Glutamatergic neuron (in vitro differentiated cells): ENCODE measurements around the gene RAB5IF. TPM values are rescaled to one million over a fixed set of nuclear protein-coding genes. Genes with fewer than 3 reads are reported as not detected.

Experiments used
- DNase-seq: peaks from one replicate; pipeline ENCODE4 v3.0.0; 2022
- H3K27ac Mint-ChIP-seq: one replicate; pipeline ENCODE4 v1.8.0; 2020; ENCODE audit warnings: mild to moderate bottlenecking, mixed read lengths, inconsistent platforms; ENCODE audit not compliant: unreplicated experiment
- H3K27me3 Mint-ChIP-seq: one replicate; pipeline ENCODE4 v1.8.0; 2020; ENCODE audit warnings: mild to moderate bottlenecking, moderate library complexity, mixed read lengths, inconsistent platforms; ENCODE audit not compliant: unreplicated experiment
- H3K36me3 Mint-ChIP-seq: one replicate; pipeline ENCODE4 v1.8.0; 2020; ENCODE audit warnings: mild to moderate bottlenecking, mixed read lengths, inconsistent platforms; ENCODE audit not compliant: unreplicated experiment
- H3K4me1 Mint-ChIP-seq: one replicate; pipeline ENCODE4 v1.8.0; 2020; ENCODE audit warnings: mild to moderate bottlenecking, low read depth, mixed read lengths, inconsistent platforms; ENCODE audit not compliant: unreplicated experiment
- H3K4me3 Mint-ChIP-seq: one replicate; pipeline ENCODE4 v1.8.0; 2020; ENCODE audit warnings: mild to moderate bottlenecking, mixed read lengths, inconsistent platforms; ENCODE audit not compliant: unreplicated experiment
- H3K9me3 Mint-ChIP-seq: one replicate; pipeline ENCODE4 v1.8.0; 2020; ENCODE audit warnings: mild to moderate bottlenecking, moderate library complexity, mixed read lengths, inconsistent platforms; ENCODE audit not compliant: unreplicated experiment
- CTCF ChIP-seq: fragments of 200-600 bp; sonication (generic); IDR thresholded peaks from one replicate; pipeline ENCODE4 v1.5.0; 2021; ENCODE audit not compliant: partially characterized antibody, unreplicated experiment
- total RNA-seq: library from RNA; stranded (reverse); fragmentation: NEBNext Ultra II Directional; extraction: Animal tissue kit (Norgen Biotek cat#: 25700); gene quantifications from one replicate; pipeline ENCODE4 v1.2.1, GENCODE V29; 2021; ENCODE audit not compliant: unreplicated experiment

RAB5IF gene
- total RNA-seq, 1 donor from 2014 or later: 48.9 TPM

- H3K27ac Mint-ChIP-seq: no peak overlapping the region
- peaks cover 1% of the 10 kb centered on the region for H3K4me1 Mint-ChIP-seq
- DNase-seq: no peak
- H3K4me3 Mint-ChIP-seq: no peak overlapping the region
- H3K27me3 Mint-ChIP-seq: peaks cover 11% of the 10 kb centered on the region
- no peak for TF ChIP-seq CTCF
- H3K36me3 Mint-ChIP-seq: no peaks in the 10 kb centered on the region
- peaks cover 2% of the 10 kb centered on the region for H3K9me3 Mint-ChIP-seq
Observed at GRCh38 chr20:36579996-36580545, 25.5 kb upstream of the RAB5IF start.

- peaks cover 7% of the 10 kb centered on the region for H3K27me3 Mint-ChIP-seq
- no peak for DNase-seq
- no peak overlapping the region for H3K27ac Mint-ChIP-seq
- H3K9me3 Mint-ChIP-seq: no peaks in the 10 kb centered on the region
- no peaks in the 10 kb centered on the region for H3K36me3 Mint-ChIP-seq
- H3K4me3 Mint-ChIP-seq: no peak overlapping the region
- peaks cover 1% of the 10 kb centered on the region for H3K4me1 Mint-ChIP-seq
- no peak for TF ChIP-seq CTCF
Observed at GRCh38 chr20:36582322-36582721, 23.3 kb upstream of the RAB5IF start.

GRCh38 chr20:36582821-36583220 is 22.8 kb upstream of the RAB5IF start:
- Mint-ChIP-seq H3K27me3 (peaks cover 7% of the 10 kb centered on the region), H3K36me3 (no peaks in the 10 kb centered on the region), H3K27ac (no peak overlapping the region), H3K4me1 (peaks cover 1% of the 10 kb centered on the region), H3K9me3 (no peaks in the 10 kb centered on the region), H3K4me3 (no peak overlapping the region)
- DNase-seq: no peak
- TF ChIP-seq CTCF: no peak

- no peak for TF ChIP-seq CTCF
- Mint-ChIP-seq H3K9me3 (no peaks in the 10 kb centered on the region), H3K36me3 (no peaks in the 10 kb centered on the region), H3K27ac (no peak overlapping the region), H3K4me3 (no peak overlapping the region), H3K27me3 (peaks cover 7% of the 10 kb centered on the region), H3K4me1 (peaks cover 1% of the 10 kb centered on the region)
- no peak for DNase-seq
Observed at GRCh38 chr20:36584018-36584481, 21.5 kb upstream of the RAB5IF start.

- peaks cover 1% of the 10 kb centered on the region for H3K4me1 Mint-ChIP-seq
- TF ChIP-seq CTCF: no peak
Observed at GRCh38 chr20:36585410-36586125, 20.0 kb upstream of the RAB5IF start.

More at GRCh38 chr20:36585410-36586125, 20.0 kb upstream of the RAB5IF start:
- Mint-ChIP-seq H3K27me3 (peaks cover 1% of the 10 kb centered on the region), H3K9me3 (no peaks in the 10 kb centered on the region), H3K36me3 (no peaks in the 10 kb centered on the region), H3K4me3 (no peak overlapping the region), H3K27ac (no peak overlapping the region)
- DNase-seq: no peak
